Measurements from ENCODE around the gene ENHO.

ENHO gene

DNA sequence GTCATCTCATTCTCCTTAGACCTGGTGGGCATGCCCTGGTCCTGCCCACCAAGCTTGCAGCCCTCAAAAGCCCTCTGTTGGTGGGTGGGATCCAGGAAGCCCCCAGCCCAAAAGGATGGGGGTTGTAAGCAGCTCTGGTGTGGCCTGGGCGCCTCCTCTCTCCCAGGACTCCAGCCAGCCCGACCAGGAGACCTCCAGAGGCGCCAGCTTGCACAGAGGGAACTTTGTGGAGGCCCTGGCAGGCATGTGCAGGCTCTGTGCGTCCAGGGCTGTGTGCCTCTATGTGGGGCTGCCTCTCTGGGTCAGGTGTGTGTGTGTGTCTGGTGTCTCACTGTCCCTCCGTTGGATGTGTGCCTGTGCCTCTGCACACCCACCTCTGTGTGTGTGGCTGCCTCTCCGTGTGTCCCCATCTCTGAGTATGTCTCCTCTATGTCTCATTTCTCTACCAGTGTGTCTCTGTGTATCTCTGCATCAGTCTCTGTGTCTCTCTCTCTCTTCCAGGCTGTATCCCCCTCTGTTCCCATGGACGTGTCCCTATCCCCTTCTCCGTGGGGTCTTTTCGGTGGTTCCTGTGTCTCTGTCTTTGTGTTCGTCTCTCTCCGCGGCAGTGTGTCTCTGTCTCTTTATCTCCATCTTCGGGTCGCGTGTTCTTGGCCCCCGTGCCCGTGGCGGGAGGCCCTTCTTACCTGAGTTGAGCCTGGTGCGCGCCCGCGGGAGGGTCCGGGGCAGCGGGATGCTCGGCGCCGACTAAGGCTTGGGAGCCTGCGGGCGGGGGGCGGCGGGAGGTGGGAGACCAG, 501 bp downstream of the ENHO start:
- peak; percentile 24 for DNase-seq

GRCh38 chr9:34521406-34522045, 1.3 kb downstream of the ENHO start:
- no peak for DNase-seq

GRCh38 chr9:34520505-34521385, 2.0 kb downstream of the ENHO start:
- DNase-seq = no peak

DNA sequence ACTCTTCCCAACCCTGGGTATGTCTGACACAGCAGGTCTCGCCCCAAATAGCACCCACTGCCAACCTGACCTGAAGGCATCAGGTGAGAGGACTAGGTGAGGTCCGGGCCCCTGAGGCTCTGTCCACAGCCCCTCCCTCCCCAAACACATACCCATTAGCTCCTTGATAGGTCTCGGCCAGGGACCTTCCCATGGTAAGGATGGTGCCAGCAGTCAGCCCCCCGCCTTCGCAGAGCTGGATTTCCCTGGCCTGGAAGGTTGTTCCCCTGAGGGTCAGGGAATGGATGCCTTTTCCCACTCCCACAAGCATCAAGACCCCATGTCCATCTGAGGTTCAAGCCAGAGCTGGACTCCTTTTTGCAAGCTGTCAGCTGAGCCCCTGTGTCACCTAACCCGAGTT, 2.7 kb downstream of the ENHO start:
- no peak for DNase-seq

DNA sequence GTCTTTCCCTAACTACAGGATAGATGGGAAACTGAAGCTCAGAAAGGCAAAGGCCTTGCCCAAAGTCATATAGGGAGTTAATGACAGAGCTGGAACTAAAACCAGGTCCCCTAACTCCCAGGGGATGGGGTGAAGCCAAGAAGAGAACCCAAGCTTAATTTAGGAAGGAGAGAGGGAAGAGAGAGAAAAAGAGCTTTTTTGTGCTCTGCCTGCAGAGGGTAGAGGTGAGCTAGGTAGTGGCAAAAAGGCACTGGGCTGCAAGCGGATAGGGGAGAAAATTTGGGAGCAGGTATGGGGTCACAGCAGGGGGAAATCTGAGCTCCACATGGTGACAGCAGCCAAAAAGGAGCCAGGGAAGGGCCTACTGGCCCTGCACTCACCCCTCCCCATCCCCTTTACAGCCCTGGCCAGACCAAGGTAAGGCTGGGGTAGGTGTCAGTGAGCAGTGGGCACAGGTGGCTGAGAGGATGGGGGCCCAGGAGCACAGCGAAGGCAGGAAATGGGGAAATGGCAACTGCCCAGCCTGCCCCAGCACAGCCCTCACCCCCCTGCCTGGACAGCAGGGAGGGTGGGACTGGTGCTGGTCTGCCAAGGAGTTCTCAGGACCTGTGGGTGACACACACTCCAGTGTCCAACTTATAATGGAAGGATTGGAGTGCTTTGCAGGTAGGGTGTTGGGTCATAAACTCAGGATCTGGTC, 3.3 kb downstream of the ENHO start:
- DNase-seq = no peak

- no peak for DNase-seq
These were observed 3.9 kb downstream of the ENHO start for GRCh38 chr9:34518896-34519295.

DNA sequence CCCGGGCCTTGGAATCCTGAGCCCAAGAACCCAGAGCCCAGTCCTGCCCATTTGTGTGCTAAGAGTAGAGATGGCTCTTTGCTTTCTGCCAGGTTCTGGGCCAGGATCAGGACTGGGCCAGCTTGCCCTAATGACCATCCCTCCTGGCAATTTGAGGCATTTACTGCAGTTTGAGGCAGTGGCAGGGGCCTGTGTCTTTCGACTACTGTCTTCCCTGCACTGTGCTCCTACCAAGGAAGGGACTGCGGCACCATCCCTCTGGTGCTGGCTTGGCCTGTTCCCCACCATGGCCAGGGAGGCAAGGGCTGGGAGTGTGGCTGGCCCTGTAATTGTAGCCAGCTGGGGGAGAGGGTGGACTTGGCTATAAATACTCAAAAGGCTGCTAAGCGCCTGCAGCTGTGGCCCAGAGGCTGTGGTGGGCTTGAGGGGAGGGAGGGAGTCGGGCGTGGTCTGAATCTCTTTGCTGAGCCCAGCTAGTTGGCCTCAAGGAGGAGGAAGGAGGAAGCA, 4.6 kb downstream of the ENHO start:
- DNase-seq = no peak

GRCh38 chr9:34517185-34517584, 5.6 kb downstream of the ENHO start:
- DNase-seq = no peak

- DNase-seq = no peak
These were observed 6.8 kb downstream of the ENHO start for GRCh38 chr9:34515959-34516358.

DNA sequence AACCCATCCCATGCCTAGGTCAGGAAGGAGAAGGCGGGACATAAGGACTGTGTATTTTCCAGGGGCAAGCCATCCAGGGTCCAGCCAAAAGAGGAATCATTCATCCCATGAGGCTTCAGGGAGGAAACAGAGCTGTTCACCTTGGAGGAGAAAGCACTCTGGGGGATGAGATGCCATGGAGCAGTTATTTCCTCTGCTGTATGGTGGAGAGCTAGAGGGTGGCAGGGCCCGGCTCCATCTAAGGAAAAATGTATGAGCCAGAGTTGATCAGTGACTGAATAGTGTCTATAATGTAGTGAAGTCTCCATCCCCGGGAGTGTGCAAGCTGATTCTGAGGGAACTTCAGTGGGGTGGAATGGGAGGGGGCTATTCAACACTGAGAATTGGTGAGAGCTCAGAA, 8.0 kb downstream of the ENHO start:
- no peak for DNase-seq

- DNase-seq = no peak
These were observed 8.4 kb downstream of the ENHO start for GRCh38 chr9:34514401-34514800.

DNA sequence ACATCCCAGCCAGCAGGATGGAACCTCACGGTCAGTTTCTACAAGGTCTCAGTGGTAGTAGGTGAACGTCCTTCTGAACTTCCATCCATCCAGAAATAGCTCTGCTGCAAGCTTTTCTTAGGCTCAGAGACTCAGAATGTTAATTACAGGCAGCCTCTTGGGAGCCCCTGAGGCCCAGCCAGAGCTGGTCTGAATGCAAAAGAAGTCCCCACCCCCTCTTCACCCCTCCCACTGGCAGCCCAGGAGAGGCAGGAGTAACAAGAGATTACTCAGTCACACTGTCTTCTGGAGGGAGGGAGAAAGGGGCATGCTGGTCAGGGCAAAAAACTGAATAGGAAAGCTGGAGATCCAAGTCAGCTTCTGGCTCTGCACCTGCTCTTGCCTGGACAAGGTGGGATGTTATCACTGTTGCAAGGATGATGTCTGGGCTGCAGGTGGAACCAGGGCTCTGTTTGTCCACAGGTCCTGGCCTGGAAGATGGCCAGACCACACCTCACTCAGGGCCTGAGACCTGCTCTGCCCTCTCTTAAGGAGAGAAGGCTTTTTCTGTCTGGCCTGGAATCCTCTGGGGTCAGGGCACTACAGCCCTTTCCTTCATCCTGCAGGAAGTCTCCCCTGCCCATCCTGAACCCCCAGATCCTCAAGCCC, 9.1 kb downstream of the ENHO start:
- no peak for DNase-seq

DNA sequence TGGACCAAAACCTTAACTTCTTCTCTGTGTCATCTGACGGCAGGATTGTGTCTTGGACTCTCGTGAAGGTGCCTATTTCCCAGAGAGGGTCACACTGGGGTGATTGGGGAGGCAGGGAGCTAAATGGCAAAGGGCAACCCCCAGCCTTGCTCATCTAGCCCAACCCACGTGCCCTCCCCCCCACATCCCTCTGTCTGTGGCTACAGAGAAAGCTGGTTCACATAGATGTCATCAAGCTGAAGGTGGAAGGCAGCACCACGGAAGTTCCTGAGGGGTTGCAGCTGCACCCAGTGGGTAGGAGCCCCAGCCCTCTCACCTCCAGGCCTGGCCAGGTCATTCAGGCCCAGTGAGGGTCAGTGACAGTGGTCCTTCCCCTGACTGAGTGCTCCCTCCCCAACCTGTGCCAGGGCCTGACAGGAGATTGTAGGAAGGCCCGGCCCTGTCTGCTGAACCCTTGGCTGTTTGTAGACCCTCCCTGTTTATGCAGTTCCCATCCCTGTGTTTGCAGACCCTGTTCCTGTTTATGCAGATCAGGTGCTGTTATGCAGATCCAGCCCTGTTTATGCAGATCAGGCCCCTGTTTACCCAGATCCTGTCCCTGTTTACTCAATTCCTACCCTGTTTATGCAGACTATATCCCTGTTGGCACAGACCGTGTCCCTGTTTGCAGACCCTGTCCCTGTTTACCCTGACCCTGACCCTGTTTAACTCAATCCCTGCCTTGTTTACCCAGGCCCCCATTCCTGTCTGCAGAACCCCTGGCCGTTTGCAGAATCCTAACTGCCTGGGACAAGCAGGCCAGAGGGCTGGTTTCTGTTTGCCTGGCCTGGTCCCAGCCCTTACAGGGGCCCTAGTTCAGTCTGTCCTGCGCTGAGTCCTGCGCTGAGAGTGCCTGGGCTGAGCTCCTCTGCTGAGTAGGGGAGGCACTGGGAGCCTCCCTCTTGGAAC, 10.4 kb downstream of the ENHO start:
- no peak for DNase-seq

GRCh38 chr9:34510497-34511468, 12.0 kb downstream of the ENHO start:
- no peak for DNase-seq

- no peak for DNase-seq
These were observed 13.8 kb downstream of the ENHO start for GRCh38 chr9:34508951-34509350.

GRCh38 chr9:34508463-34508862, 14.3 kb downstream of the ENHO start:
- no peak for DNase-seq

DNA sequence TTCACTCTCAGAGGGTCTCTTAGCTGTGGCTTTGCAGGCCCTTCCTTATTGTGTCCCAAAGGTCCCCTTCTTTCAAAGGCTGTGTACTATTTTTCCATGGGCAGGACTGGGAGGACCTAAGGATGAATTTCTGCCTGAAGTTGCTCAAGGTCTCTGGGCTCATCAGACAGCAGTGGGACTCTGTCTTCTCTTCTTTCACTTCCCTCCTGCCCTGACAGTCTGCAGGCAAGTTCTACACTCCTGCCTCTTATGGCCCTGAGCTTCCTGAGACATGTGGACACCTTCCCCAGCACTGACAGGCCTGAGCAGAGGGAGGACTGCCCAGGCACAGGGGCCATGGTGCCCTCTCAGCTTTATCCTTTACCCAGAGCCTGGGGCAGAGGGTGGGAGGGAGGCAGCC, 14.8 kb downstream of the ENHO start:
- no peak for DNase-seq

GRCh38 chr9:34507556-34507955, 15.2 kb downstream of the ENHO start:
- DNase-seq = no peak

DNA sequence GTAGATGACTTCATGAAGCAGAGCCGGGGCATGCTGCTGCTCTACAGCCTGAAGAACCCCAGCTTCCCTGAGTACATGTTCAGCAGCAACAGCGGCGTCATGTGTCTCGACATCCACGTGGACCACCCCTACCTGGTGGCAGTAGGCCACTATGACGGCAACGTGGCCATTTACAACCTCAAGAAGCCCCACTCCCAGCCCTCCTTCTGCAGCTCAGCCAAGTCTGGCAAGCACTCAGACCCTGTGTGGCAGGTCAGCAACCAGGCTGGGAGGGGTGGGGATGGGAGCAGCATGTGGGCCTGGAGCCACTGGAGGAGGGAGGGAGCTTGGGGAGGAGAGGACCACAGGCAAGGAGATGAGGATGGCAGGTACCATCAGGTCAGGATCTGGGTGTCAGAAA, 16.2 kb downstream of the ENHO start:
- DNase-seq = no peak

Measured in activated T-cell treated with anti-CD3 and anti-CD28 coated beads, Interleukin-2, amount 50 U/mL, for 1 hour (primary cell).